B cell (primary cell): ENCODE data around the gene PLCB4.

ENCODE experiments used
- EZH2 ChIP-seq: IDR thresholded peaks from 2 replicates; pipeline ENCODE4 v1.6.1; 2012; ENCODE audit warnings: borderline replicate concordance, low read depth, mild to moderate bottlenecking, moderate library complexity, low read length; ENCODE audit not compliant: insufficient read depth, poor library complexity, severe bottlenecking
- TF ChIP-seq, protein P1 (sequence below): fragments of 200-600 bp; IDR thresholded peaks from one replicate; pipeline ENCODE4 v1.8.0; 2022; ENCODE audit warnings: antibody characterized with exemption, mild to moderate bottlenecking

DNA sequence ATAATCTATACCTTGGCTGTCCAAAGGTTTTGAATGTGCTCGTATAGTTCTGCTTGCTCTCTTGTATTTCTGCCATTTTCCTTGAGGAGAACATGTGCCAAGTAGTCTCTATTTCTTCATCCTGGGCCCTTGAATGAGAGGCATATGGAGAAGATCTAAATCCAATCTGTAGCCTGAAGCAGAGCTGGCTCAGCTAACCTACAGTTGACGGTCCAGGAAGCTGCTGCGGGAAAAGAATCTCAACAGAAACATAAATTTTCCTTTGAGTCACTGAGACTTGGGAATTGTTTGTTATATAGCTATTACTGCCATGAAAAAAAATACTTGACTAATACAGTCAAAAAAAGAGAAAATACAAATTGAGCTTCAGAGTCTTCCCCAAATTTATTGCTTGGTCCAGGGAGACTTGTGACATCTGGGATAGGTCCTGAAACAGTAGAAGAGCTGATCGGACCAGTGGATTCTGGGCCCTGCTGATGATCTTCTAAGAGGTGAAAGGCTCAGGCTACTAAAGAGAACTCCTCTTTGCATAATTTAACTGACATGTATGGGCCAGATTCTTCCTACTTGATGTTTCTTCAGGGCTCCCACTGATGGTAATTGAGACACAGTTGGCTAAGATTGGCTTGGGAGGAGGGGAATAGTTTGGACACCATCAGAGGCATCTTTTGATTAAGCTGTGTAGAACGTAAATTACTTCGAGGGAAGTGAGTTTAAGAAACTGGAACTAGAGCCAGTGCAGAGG lies 29.9 kb upstream of the PLCB4 start:
- TF ChIP-seq, protein P1, sequence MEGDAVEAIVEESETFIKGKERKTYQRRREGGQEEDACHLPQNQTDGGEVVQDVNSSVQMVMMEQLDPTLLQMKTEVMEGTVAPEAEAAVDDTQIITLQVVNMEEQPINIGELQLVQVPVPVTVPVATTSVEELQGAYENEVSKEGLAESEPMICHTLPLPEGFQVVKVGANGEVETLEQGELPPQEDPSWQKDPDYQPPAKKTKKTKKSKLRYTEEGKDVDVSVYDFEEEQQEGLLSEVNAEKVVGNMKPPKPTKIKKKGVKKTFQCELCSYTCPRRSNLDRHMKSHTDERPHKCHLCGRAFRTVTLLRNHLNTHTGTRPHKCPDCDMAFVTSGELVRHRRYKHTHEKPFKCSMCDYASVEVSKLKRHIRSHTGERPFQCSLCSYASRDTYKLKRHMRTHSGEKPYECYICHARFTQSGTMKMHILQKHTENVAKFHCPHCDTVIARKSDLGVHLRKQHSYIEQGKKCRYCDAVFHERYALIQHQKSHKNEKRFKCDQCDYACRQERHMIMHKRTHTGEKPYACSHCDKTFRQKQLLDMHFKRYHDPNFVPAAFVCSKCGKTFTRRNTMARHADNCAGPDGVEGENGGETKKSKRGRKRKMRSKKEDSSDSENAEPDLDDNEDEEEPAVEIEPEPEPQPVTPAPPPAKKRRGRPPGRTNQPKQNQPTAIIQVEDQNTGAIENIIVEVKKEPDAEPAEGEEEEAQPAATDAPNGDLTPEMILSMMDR, result no peak
- TF ChIP-seq EZH2, result no peak
